ENCODE data around the gene MYLIP.

The MYLIP gene

GRCh38 chr6:16177881-16178280 is 49.0 kb downstream of the MYLIP start:
- no peak for FAIRE-seq
- no peak for DNase-seq (ENCODE audit: insufficient read length, low spot score)
- TF ChIP-seq CTCF (IDR thresholded peaks at IDR 0.05; ENCODE audit: insufficient read depth, missing control alignments), result no peak

GRCh38 chr6:16178351-16178750 is 49.5 kb downstream of the MYLIP start:
- DNase-seq (ENCODE audit: insufficient read length, low spot score) (no peak), FAIRE-seq (no peak)
- TF ChIP-seq CTCF (IDR thresholded peaks at IDR 0.05; ENCODE audit: insufficient read depth, missing control alignments), result no peak

GRCh38 chr6:16179063-16179462 is 50.2 kb downstream of the MYLIP start:
- TF ChIP-seq CTCF (IDR thresholded peaks at IDR 0.05; ENCODE audit: insufficient read depth, missing control alignments), result no peak
- DNase-seq (ENCODE audit: insufficient read length, low spot score) (no peak), FAIRE-seq (no peak)

- no peak for TF ChIP-seq CTCF (IDR thresholded peaks at IDR 0.05; ENCODE audit: insufficient read depth, missing control alignments)
- FAIRE-seq, result no peak
- DNase-seq (ENCODE audit: insufficient read length, low spot score), result no peak
Observed at GRCh38 chr6:16179970-16180431, 51.1 kb downstream of the MYLIP start.

- no peak for FAIRE-seq
- DNase-seq (ENCODE audit: insufficient read length, low spot score), result no peak
- TF ChIP-seq CTCF (IDR thresholded peaks at IDR 0.05; ENCODE audit: insufficient read depth, missing control alignments), result no peak
Observed at GRCh38 chr6:16180696-16181438, 52.0 kb downstream of the MYLIP start.

- DNase-seq (ENCODE audit: insufficient read length, low spot score) (no peak), FAIRE-seq (no peak)
- no peak for TF ChIP-seq CTCF (IDR thresholded peaks at IDR 0.05; ENCODE audit: insufficient read depth, missing control alignments)
Observed at GRCh38 chr6:16181439-16182297, 52.8 kb downstream of the MYLIP start.

Data from D721Med (cell line).